H1 (cell line): Measurements from ENCODE around the gene VPS13D.

ENCODE experiments used
- GABPA ChIP-seq: IDR thresholded peaks from 2 replicates; pipeline ENCODE4 v1.6.1; 2011; ENCODE audit warnings: mild to moderate bottlenecking, low read length, moderate library complexity, borderline replicate concordance; ENCODE audit not compliant: insufficient read depth
- GTF2F1 ChIP-seq: IDR thresholded peaks from 2 replicates; pipeline ENCODE4 v1.6.1; 2012; ENCODE audit warnings: low read depth, low read length, improper control_type of control experiment, borderline replicate concordance
- KDM5A ChIP-seq: fragments of 200-600 bp; IDR thresholded peaks from 2 replicates; pipeline ENCODE4 v1.7.1; 2012; ENCODE audit warnings: mild to moderate bottlenecking, low read length, inconsistent platforms, mixed read lengths
- POLR2A ChIP-seq, 2 experiments: IDR thresholded peaks; 1 replicate in 1 of 2; 2 replicates in 1 of 2; pipeline ENCODE4 v1.6.1; 2011; ENCODE audit warnings: low read depth in 2 of 2, low read length in 2 of 2, mild to moderate bottlenecking in 2 of 2; ENCODE audit errors: control extremely low read depth in 1 of 2
- POLR2AphosphoS5 ChIP-seq: IDR thresholded peaks from 2 replicates; pipeline ENCODE4 v1.6.1; 2011; ENCODE audit warnings: low read depth, low read length
- TF ChIP-seq, protein P1 (sequence below), 3 experiments: IDR thresholded peaks; 1 replicate in 2 of 3; 2 replicates in 1 of 3; pipeline versions ENCODE4 v1.5.1 to v1.6.1; 2011; ENCODE audit warnings: low read length in 3 of 3, mild to moderate bottlenecking in 3 of 3, inconsistent platforms in 2 of 3, low read depth in 1 of 3, moderate library complexity in 1 of 3; ENCODE audit not compliant: insufficient read depth in 1 of 3; ENCODE audit errors: control extremely low read depth in 1 of 3

DNA sequence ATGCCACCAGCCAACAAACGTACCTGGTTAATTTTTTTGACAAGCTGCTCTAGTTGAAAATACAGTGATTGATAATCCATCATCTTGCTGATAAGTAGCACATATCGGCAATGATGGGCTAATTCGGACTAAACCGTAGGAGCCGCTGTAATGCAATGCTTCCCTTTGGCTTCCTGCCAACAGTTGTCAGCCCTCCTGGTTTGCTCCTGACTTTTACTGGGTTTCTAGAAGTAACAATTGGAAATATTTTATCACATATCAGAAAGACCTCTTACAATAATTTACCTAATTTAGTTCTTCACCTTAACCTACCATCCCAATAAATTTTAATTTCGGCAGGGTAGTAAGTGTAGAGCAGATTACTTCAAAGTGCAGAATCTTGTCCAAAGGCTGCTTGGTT lies 239.7 kb downstream of the VPS13D start:
- no peak for TF ChIP-seq GABPA
- TF ChIP-seq KDM5A = no peak
- TF ChIP-seq GTF2F1 = no peak
- no peak for TF ChIP-seq POLR2AphosphoS5
- no peak for TF ChIP-seq POLR2A (IDR thresholded peaks at IDR 0.05; ENCODE audit: control extremely low read depth in 1 of 2, low read depth in 2 of 2, low read length in 2 of 2)
- TF ChIP-seq, protein P1, sequence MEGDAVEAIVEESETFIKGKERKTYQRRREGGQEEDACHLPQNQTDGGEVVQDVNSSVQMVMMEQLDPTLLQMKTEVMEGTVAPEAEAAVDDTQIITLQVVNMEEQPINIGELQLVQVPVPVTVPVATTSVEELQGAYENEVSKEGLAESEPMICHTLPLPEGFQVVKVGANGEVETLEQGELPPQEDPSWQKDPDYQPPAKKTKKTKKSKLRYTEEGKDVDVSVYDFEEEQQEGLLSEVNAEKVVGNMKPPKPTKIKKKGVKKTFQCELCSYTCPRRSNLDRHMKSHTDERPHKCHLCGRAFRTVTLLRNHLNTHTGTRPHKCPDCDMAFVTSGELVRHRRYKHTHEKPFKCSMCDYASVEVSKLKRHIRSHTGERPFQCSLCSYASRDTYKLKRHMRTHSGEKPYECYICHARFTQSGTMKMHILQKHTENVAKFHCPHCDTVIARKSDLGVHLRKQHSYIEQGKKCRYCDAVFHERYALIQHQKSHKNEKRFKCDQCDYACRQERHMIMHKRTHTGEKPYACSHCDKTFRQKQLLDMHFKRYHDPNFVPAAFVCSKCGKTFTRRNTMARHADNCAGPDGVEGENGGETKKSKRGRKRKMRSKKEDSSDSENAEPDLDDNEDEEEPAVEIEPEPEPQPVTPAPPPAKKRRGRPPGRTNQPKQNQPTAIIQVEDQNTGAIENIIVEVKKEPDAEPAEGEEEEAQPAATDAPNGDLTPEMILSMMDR (IDR thresholded peaks at IDR 0.05; ENCODE audit: control extremely low read depth in 1 of 3, insufficient read depth in 1 of 3, low read depth in 1 of 3, low read length in 3 of 3) = no peak
